Prostate gland (tissue), 2 donors: ENCODE results near the gene SBNO2.

ENCODE experiments used
- POLR2A ChIP-seq: fragments of 450-650 bp; IDR thresholded peaks from one replicate; pipeline ENCODE4 v1.6.1; 2016; ENCODE audit warnings: antibody characterized with exemption, mild to moderate bottlenecking
- POLR2AphosphoS5 ChIP-seq: sonication (generic); formaldehyde crosslinking; IDR thresholded peaks from one replicate; pipeline ENCODE4 v1.6.1; 2017; ENCODE audit warnings: antibody characterized with exemption
- TF ChIP-seq, protein P1 (sequence below), 4 experiments: fragments of 200-600 bp in 2 of 4; fragments of 450-650 bp in 2 of 4; sonication (generic) in 2 of 4; IDR thresholded peaks; 1 replicate in 3 of 4; 2 replicates in 1 of 4; pipeline ENCODE4 v1.5.1; 2016 to 2019; ENCODE audit warnings: antibody characterized with exemption in 4 of 4, mild to moderate bottlenecking in 2 of 4, moderate library complexity in 2 of 4

DNA sequence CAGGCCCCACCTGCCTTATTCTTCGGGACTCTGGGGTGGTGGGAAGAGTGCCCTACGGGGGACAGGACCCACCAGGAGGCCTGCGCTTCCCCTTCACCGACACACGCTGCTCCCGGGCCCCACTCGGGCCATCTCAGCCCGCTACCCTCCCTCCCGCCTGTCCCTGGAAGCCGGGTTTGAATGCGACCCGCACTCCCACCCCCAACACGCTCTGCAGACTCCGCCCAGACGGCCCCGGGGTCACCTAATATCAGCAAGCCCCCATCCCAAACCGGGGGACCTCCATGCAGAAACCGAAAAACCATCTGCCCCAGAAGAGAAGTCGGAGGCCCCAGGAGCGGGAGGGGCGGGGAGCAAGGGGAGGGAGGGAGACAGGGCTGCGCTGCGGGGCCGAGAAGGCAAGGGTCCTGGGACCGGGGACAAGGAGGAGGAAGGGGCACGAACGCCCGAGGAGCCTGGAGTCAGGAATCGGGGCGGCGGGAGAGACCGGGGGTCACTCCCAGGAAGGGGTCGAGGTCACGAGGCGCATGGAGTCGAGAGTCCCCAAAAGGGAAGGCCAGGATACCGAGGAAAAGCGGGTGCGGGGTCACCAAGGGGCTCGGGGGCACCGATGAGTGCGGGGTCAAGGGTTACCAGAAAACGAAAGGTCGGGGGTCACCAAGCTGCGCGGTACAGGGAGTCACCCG lies 766 bp downstream of the SBNO2 start:
- TF ChIP-seq, protein P1, sequence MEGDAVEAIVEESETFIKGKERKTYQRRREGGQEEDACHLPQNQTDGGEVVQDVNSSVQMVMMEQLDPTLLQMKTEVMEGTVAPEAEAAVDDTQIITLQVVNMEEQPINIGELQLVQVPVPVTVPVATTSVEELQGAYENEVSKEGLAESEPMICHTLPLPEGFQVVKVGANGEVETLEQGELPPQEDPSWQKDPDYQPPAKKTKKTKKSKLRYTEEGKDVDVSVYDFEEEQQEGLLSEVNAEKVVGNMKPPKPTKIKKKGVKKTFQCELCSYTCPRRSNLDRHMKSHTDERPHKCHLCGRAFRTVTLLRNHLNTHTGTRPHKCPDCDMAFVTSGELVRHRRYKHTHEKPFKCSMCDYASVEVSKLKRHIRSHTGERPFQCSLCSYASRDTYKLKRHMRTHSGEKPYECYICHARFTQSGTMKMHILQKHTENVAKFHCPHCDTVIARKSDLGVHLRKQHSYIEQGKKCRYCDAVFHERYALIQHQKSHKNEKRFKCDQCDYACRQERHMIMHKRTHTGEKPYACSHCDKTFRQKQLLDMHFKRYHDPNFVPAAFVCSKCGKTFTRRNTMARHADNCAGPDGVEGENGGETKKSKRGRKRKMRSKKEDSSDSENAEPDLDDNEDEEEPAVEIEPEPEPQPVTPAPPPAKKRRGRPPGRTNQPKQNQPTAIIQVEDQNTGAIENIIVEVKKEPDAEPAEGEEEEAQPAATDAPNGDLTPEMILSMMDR (IDR thresholded peaks at IDR 0.05), result no peak
- no peak for TF ChIP-seq POLR2A
- TF ChIP-seq POLR2AphosphoS5, result no peak
